KMS-11 (cell line): ENCODE measurements around the gene ENAM.
"Not testable (repeated sequence)": the region's sequence is repeated elsewhere in the genome, so short reads cannot be mapped to it uniquely, and the experiment has no call there.

ENCODE experiments used
- H2AFZ ChIP-seq: fragments of 200-600 bp; sonication (generic); 2 replicates; pipeline ENCODE4 v1.6.1; 2016; ENCODE audit warnings: antibody characterized with exemption, mixed run types, low read depth
- H3K27ac ChIP-seq: fragments of 200-600 bp; sonication (generic); 2 replicates; pipeline ENCODE4 v1.6.1; 2016; ENCODE audit warnings: mild to moderate bottlenecking, mixed run types
- H3K27me3 ChIP-seq: fragments of 200-600 bp; sonication (generic); 2 replicates; pipeline ENCODE4 v1.6.1; 2017; ENCODE audit warnings: mild to moderate bottlenecking, low read depth, mixed run types, moderate library complexity; ENCODE audit not compliant: insufficient read depth
- H3K36me3 ChIP-seq: fragments of 200-600 bp; sonication (generic); 2 replicates; pipeline ENCODE4 v1.6.1; 2017; ENCODE audit warnings: mild to moderate bottlenecking, mixed run types; ENCODE audit not compliant: insufficient read depth
- H3K4me1 ChIP-seq: fragments of 200-600 bp; sonication (generic); 2 replicates; pipeline ENCODE4 v1.6.1; 2016; ENCODE audit warnings: mild to moderate bottlenecking, low read depth, mixed run types; ENCODE audit not compliant: poor library complexity, severe bottlenecking
- H3K4me2 ChIP-seq: fragments of 200-600 bp; sonication (generic); 2 replicates; pipeline ENCODE4 v1.7.0; 2016; ENCODE audit warnings: mild to moderate bottlenecking, mixed run types
- H3K4me3 ChIP-seq: fragments of 200-600 bp; sonication (generic); IDR thresholded peaks from 2 replicates; pipeline ENCODE4 v1.6.1; 2017; ENCODE audit warnings: low read depth, low read length, mixed read lengths; ENCODE audit not compliant: insufficient read depth
- H3K79me2 ChIP-seq: fragments of 200-600 bp; sonication (generic); 2 replicates; pipeline ENCODE4 v1.6.1; 2016; ENCODE audit warnings: low read depth, mixed run types; ENCODE audit not compliant: insufficient read depth
- H3K9ac ChIP-seq: fragments of 200-600 bp; sonication (generic); 2 replicates; pipeline ENCODE4 v1.6.1; 2016; ENCODE audit warnings: mild to moderate bottlenecking, mixed run types
- H4K20me1 ChIP-seq: fragments of 200-600 bp; sonication (generic); 2 replicates; pipeline ENCODE4 v1.6.1; 2016; ENCODE audit warnings: mild to moderate bottlenecking, mixed run types; ENCODE audit not compliant: insufficient read depth
- CTCF ChIP-seq: fragments of 200-600 bp; sonication (generic); conservative IDR thresholded peaks from 2 replicates; pipeline ENCODE4 v1.6.1; 2017; ENCODE audit warnings: low read depth, mild to moderate bottlenecking, antibody characterized with exemption, low read length, moderate library complexity, mixed read lengths

ENAM gene

GRCh38 chr4:70687821-70688794 lies 59.6 kb downstream of the ENAM start, which contains the start of gene UTP3:
UTP3 (plus strand) TSS chr4:70688532; CDS start chr4:70688678, 146 bp downstream.
- H3K27me3 ChIP-seq, result no peaks in the 10 kb centered on the region
- peak within 1 kb of the TSS; percentile 94 for H3K4me3 ChIP-seq
- peak within 1 kb of the TSS; percentile 79 for H3K27ac ChIP-seq
- peak within 1 kb of the TSS; percentile 63 for H3K9ac ChIP-seq
- H2AFZ ChIP-seq, result peak within 1 kb of the TSS; percentile 62
- H4K20me1 ChIP-seq, result 0 out of 2 replicates have a peak, but pooled peaks cover 3% of the 10 kb centered on the region
- peaks cover 81% of the 10 kb centered on the region for H3K4me1 ChIP-seq
- TF ChIP-seq CTCF, result peak; percentile 98
- H3K4me2 ChIP-seq, result peak within 1 kb of the TSS; percentile 84
- H3K36me3 ChIP-seq, result peaks cover 4% of the 10 kb centered on the region; the same call in 1 of the 2 replicates
- H3K79me2 ChIP-seq, result peaks cover 56% of the 10 kb centered on the region

GRCh38 chr4:70688795-70689231 lies 60.3 kb downstream of the ENAM start:
- peaks cover 4% of the 10 kb centered on the region; the same call in 1 of the 2 replicates for H3K36me3 ChIP-seq
- H3K4me3 ChIP-seq, result peak overlapping the region; percentile 94
- H4K20me1 ChIP-seq, result 0 out of 2 replicates have a peak, but pooled peaks cover 3% of the 10 kb centered on the region
- peaks cover 57% of the 10 kb centered on the region for H3K79me2 ChIP-seq
- H3K4me2 ChIP-seq, result peak overlapping the region; percentile 84
- no peaks in the 10 kb centered on the region for H3K27me3 ChIP-seq
- H3K4me1 ChIP-seq, result peaks cover 75% of the 10 kb centered on the region
- peak overlapping the region; percentile 7; the same call in 1 of the 2 replicates for H2AFZ ChIP-seq
- H3K27ac ChIP-seq, result peak overlapping the region; percentile 79
- no peak for TF ChIP-seq CTCF
- peak overlapping the region; percentile 63 for H3K9ac ChIP-seq

- H3K4me1 ChIP-seq, result peaks cover 47% of the 10 kb centered on the region
- H3K79me2 ChIP-seq, result peaks cover 57% of the 10 kb centered on the region
- no peak overlapping the region for H3K9ac ChIP-seq
- TF ChIP-seq CTCF, result no peak
- peak overlapping the region; percentile 84 for H3K4me2 ChIP-seq
- peaks cover 4% of the 10 kb centered on the region; the same call in 1 of the 2 replicates for H3K36me3 ChIP-seq
- 0 out of 2 replicates have a peak, but pooled peaks cover 3% of the 10 kb centered on the region for H4K20me1 ChIP-seq
- no peak overlapping the region for H3K4me3 ChIP-seq
- no peak overlapping the region for H3K27ac ChIP-seq
- H3K27me3 ChIP-seq, result no peaks in the 10 kb centered on the region
- H2AFZ ChIP-seq, result no peak overlapping the region
Observed at GRCh38 chr4:70691661-70692060, 63.1 kb downstream of the ENAM start.

GRCh38 chr4:70694633-70695032 lies 66.1 kb downstream of the ENAM start:
- H3K9ac ChIP-seq, H3K4me2 ChIP-seq, H3K27ac ChIP-seq, H4K20me1 ChIP-seq, H3K4me3 ChIP-seq, H3K27me3 ChIP-seq, H2AFZ ChIP-seq, H3K36me3 ChIP-seq: not testable (repeated sequence)
- H3K79me2 ChIP-seq, result peaks cover 36% of the 10 kb centered on the region
- peaks cover 34% of the 10 kb centered on the region for H3K4me1 ChIP-seq
